Neural cell (in vitro differentiated cells): Measurements from ENCODE around the gene FNDC3A. TPM values are rescaled to one million over a fixed set of nuclear protein-coding genes. Genes with fewer than 3 reads are reported as not detected.

Experiments
- H2AFZ ChIP-seq: fragments of 200-600, 300-800 bp; sonication (generic), shearing (Covaris generic); 2 replicates; pipeline ENCODE4 v1.6.0; 2014; ENCODE audit warnings: low read depth, mild to moderate bottlenecking, antibody characterized with exemption, low read length, moderate library complexity
- H3F3A ChIP-seq: fragments of 200-600 bp; shearing (Covaris generic); 2 replicates; pipeline ENCODE4 v1.6.1; 2016; ENCODE audit warnings: mild to moderate bottlenecking, moderate library complexity, mixed read lengths, antibody characterized with exemption, low read length; ENCODE audit not compliant: insufficient read depth, poor library complexity, severe bottlenecking
- H3K27ac ChIP-seq: fragments of 200-600, 300-800 bp; sonication (generic), shearing (Covaris generic); 2 replicates; pipeline ENCODE4 v1.5.1; 2014; ENCODE audit warnings: mild to moderate bottlenecking, low read length, moderate library complexity
- H3K27me3 ChIP-seq: fragments of 300-800, 200-600 bp; sonication (generic), shearing (Covaris generic); 2 replicates; pipeline ENCODE4 v1.6.0; 2014; ENCODE audit warnings: mild to moderate bottlenecking, low read depth, low read length, moderate library complexity; ENCODE audit not compliant: insufficient read depth
- H3K36me3 ChIP-seq: fragments of 300-800, 200-600 bp; sonication (generic), shearing (Covaris generic); 2 replicates; pipeline ENCODE4 v1.5.1; 2014; ENCODE audit warnings: mild to moderate bottlenecking, antibody characterized with exemption, low read length, moderate library complexity; ENCODE audit not compliant: insufficient read depth
- H3K4me2 ChIP-seq: fragments of 300-800, 200-600 bp; sonication (generic), shearing (Covaris generic); 2 replicates; pipeline ENCODE4 v1.6.0; 2014; ENCODE audit warnings: mild to moderate bottlenecking, low read length
- H3K4me3 ChIP-seq: fragments of 300-800, 200-600 bp; sonication (generic), shearing (Covaris generic); 2 replicates; pipeline ENCODE4 v1.5.1; 2014; ENCODE audit warnings: mild to moderate bottlenecking, low read length, moderate library complexity
- H3K79me2 ChIP-seq: fragments of 200-600 bp; shearing (Covaris generic); replicated peaks from 2 replicates; pipeline ENCODE4 v1.6.0; 2014; ENCODE audit warnings: mild to moderate bottlenecking, low read length, moderate library complexity; ENCODE audit not compliant: insufficient read depth
- H3K9ac ChIP-seq: fragments of 300-800, 200-600 bp; sonication (generic), shearing (Covaris generic); 2 replicates; pipeline ENCODE4 v1.6.1; 2016; ENCODE audit warnings: mild to moderate bottlenecking, low read length, mixed read lengths
- H3K9me2 ChIP-seq: fragments of 200-600 bp; shearing (Covaris generic); 2 replicates; pipeline ENCODE4 v1.6.1; 2016; ENCODE audit warnings: mild to moderate bottlenecking, low read length, mixed read lengths; ENCODE audit not compliant: insufficient read depth
- H3K9me3 ChIP-seq: fragments of 200-600, 300-800 bp; sonication (generic), shearing (Covaris generic); 2 replicates; pipeline ENCODE4 v1.6.1; 2016; ENCODE audit warnings: mild to moderate bottlenecking, mixed run types, low read length, moderate library complexity, mixed read lengths
- H4K20me1 ChIP-seq: fragments of 200-600 bp; shearing (Covaris generic); 2 replicates; pipeline ENCODE4 v1.6.1; 2016; ENCODE audit warnings: mild to moderate bottlenecking, mixed run types; ENCODE audit not compliant: insufficient read depth
- EP300 ChIP-seq: fragments of 450-650 bp; conservative IDR thresholded peaks from 2 replicates; pipeline ENCODE4 v1.6.1; 2014; ENCODE audit warnings: antibody characterized with exemption, mild to moderate bottlenecking, moderate library complexity; ENCODE audit not compliant: poor library complexity, severe bottlenecking
- EZH2 ChIP-seq: fragments of 200-600, 300-800 bp; shearing (Covaris generic), sonication (generic); IDR thresholded peaks from 2 replicates; pipeline ENCODE4 v1.6.1; 2014; ENCODE audit warnings: antibody characterized with exemption, low read length, borderline replicate concordance, mild to moderate bottlenecking; ENCODE audit not compliant: insufficient read depth, poor library complexity, severe bottlenecking
- MXI1 ChIP-seq: fragments of 450-650 bp; conservative IDR thresholded peaks from 2 replicates; pipeline ENCODE4 v1.6.1; 2014; ENCODE audit warnings: antibody characterized with exemption, mild to moderate bottlenecking; ENCODE audit not compliant: poor library complexity, severe bottlenecking
- POLR2AphosphoS5 ChIP-seq: IDR thresholded peaks from 2 replicates; pipeline ENCODE4 v1.6.1; 2012
- RAD21 ChIP-seq: fragments of 450-650 bp; conservative IDR thresholded peaks from 2 replicates; pipeline ENCODE4 v1.6.1; 2014; ENCODE audit warnings: antibody characterized with exemption, mild to moderate bottlenecking, moderate library complexity
- SMC3 ChIP-seq: fragments of 450-650 bp; conservative IDR thresholded peaks from 2 replicates; pipeline ENCODE4 v1.6.1; 2014; ENCODE audit warnings: antibody characterized with exemption, mild to moderate bottlenecking, moderate library complexity; ENCODE audit not compliant: poor library complexity
- TAF1 ChIP-seq: IDR thresholded peaks from 2 replicates; pipeline ENCODE4 v1.6.1; 2012; ENCODE audit warnings: low read depth
- polyA plus RNA-seq: library from polyadenylated mRNA; depleted of rRNA; stranded (reverse); fragments of >200 nt; gene quantifications from 2 replicates; pipeline ENCODE4 v1.2.3, GENCODE V29; 2014
- TF ChIP-seq, protein P1 (sequence below): IDR thresholded peaks from 2 replicates; pipeline ENCODE4 v1.6.1; 2012; ENCODE audit warnings: borderline replicate concordance
- TF ChIP-seq, protein P2 (sequence below): fragments of 450-650 bp; IDR thresholded peaks from 2 replicates; pipeline ENCODE4 v1.5.1; 2014; ENCODE audit warnings: antibody characterized with exemption, mild to moderate bottlenecking, moderate library complexity; ENCODE audit not compliant: poor library complexity, severe bottlenecking

The FNDC3A gene
- polyA plus RNA-seq, 1 donor from 2014 or later: 83.8 TPM

GRCh38 chr13:49042476-49042875 lies 66.8 kb downstream of the FNDC3A start:
- no peaks in the 10 kb centered on the region for H4K20me1 ChIP-seq
- H3K79me2 ChIP-seq: no peaks in the 10 kb centered on the region
- H3K27ac ChIP-seq: no peak overlapping the region
- no peaks in the 10 kb centered on the region for H3K27me3 ChIP-seq
- no peaks in the 10 kb centered on the region for H3K9me3 ChIP-seq
- no peak overlapping the region for H2AFZ ChIP-seq
- TF ChIP-seq TAF1: no peak
- TF ChIP-seq EP300: no peak
- TF ChIP-seq SMC3: no peak
- no peak for TF ChIP-seq POLR2AphosphoS5
- TF ChIP-seq RAD21: no peak
- TF ChIP-seq, protein P1, sequence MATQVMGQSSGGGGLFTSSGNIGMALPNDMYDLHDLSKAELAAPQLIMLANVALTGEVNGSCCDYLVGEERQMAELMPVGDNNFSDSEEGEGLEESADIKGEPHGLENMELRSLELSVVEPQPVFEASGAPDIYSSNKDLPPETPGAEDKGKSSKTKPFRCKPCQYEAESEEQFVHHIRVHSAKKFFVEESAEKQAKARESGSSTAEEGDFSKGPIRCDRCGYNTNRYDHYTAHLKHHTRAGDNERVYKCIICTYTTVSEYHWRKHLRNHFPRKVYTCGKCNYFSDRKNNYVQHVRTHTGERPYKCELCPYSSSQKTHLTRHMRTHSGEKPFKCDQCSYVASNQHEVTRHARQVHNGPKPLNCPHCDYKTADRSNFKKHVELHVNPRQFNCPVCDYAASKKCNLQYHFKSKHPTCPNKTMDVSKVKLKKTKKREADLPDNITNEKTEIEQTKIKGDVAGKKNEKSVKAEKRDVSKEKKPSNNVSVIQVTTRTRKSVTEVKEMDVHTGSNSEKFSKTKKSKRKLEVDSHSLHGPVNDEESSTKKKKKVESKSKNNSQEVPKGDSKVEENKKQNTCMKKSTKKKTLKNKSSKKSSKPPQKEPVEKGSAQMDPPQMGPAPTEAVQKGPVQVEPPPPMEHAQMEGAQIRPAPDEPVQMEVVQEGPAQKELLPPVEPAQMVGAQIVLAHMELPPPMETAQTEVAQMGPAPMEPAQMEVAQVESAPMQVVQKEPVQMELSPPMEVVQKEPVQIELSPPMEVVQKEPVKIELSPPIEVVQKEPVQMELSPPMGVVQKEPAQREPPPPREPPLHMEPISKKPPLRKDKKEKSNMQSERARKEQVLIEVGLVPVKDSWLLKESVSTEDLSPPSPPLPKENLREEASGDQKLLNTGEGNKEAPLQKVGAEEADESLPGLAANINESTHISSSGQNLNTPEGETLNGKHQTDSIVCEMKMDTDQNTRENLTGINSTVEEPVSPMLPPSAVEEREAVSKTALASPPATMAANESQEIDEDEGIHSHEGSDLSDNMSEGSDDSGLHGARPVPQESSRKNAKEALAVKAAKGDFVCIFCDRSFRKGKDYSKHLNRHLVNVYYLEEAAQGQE: no peak
- no peak for TF ChIP-seq MXI1
- TF ChIP-seq EZH2: no peak
- TF ChIP-seq, protein P2, sequence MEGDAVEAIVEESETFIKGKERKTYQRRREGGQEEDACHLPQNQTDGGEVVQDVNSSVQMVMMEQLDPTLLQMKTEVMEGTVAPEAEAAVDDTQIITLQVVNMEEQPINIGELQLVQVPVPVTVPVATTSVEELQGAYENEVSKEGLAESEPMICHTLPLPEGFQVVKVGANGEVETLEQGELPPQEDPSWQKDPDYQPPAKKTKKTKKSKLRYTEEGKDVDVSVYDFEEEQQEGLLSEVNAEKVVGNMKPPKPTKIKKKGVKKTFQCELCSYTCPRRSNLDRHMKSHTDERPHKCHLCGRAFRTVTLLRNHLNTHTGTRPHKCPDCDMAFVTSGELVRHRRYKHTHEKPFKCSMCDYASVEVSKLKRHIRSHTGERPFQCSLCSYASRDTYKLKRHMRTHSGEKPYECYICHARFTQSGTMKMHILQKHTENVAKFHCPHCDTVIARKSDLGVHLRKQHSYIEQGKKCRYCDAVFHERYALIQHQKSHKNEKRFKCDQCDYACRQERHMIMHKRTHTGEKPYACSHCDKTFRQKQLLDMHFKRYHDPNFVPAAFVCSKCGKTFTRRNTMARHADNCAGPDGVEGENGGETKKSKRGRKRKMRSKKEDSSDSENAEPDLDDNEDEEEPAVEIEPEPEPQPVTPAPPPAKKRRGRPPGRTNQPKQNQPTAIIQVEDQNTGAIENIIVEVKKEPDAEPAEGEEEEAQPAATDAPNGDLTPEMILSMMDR: no peak
- H3K9me2 ChIP-seq: no peaks in the 10 kb centered on the region
- no peak overlapping the region for H3K4me2 ChIP-seq
- no peak overlapping the region for H3K9ac ChIP-seq
- H3K36me3 ChIP-seq: no peaks in the 10 kb centered on the region
- H3K4me3 ChIP-seq: no peak overlapping the region
- no peaks in the 10 kb centered on the region for H3F3A ChIP-seq

DNA sequence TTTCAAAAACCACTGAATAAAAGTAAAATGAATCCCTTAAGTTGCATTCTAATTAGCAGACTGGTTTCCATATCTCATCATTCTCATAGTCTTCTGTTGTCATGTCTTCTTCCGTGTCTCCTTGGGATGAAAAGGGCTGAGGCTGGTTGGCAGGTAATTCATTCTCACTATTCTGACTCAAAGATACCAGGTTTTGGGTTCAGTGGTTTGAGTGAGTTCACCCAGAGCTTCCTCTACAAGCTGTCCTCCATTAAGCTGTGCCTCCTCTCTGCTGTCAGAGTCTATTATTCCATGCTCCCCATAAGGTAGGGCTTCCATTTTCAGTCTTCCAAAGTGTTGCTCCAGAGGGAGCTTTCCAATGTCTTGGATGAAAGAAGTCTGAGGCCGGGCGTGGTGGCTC lies 68.3 kb downstream of the FNDC3A start:
- no peaks in the 10 kb centered on the region for H3K79me2 ChIP-seq
- H4K20me1 ChIP-seq: no peaks in the 10 kb centered on the region

DNA sequence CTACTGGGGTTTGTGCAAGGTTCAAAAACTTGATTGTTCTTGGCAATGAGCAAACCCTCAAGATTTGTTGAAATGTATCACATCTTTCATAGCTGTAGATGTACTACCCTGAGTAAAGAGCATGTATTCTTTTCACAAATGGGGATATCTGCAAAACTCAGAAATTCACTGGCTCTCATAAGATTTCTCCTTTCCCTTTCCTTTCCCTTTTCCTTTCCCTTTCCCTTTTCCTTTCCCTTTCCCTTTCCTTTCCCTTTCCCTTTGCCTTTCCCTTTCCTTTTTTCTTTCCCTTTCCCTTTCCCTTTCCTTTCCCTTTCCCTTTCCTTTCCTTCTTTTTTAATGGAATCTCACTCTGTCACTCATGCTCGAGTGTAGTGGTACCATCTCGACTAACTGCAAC lies 69.1 kb downstream of the FNDC3A start:
- Histone ChIP-seq H3F3A (no peaks in the 10 kb centered on the region), H3K9me3 (no peaks in the 10 kb centered on the region), H3K4me3 (no peak overlapping the region), H3K9me2 (no peaks in the 10 kb centered on the region), H3K9ac (no peak overlapping the region), H3K36me3 (no peaks in the 10 kb centered on the region), H3K79me2 (no peaks in the 10 kb centered on the region), H3K4me2 (no peak overlapping the region), H3K27me3 (no peaks in the 10 kb centered on the region), H2AFZ (no peak overlapping the region), H3K27ac (no peak overlapping the region), H4K20me1 (no peaks in the 10 kb centered on the region)
- TF ChIP-seq, protein P2: no peak
- TF ChIP-seq POLR2AphosphoS5: no peak
- TF ChIP-seq, protein P1: no peak
- TF ChIP-seq EP300: no peak
- no peak for TF ChIP-seq EZH2
- no peak for TF ChIP-seq SMC3
- TF ChIP-seq TAF1: no peak

More for the DNA sequence above, 68.3 kb downstream of the FNDC3A start:
- no peak overlapping the region for H3K4me3 ChIP-seq
- no peak overlapping the region for H3K9ac ChIP-seq
- no peaks in the 10 kb centered on the region for H3K9me3 ChIP-seq
- H2AFZ ChIP-seq: no peak overlapping the region
- no peak overlapping the region for H3K4me2 ChIP-seq
- H3K27me3 ChIP-seq: no peaks in the 10 kb centered on the region
- H3K36me3 ChIP-seq: no peaks in the 10 kb centered on the region
- no peak overlapping the region for H3K27ac ChIP-seq
- no peaks in the 10 kb centered on the region for H3F3A ChIP-seq
- TF ChIP-seq MXI1: no peak
- no peak for TF ChIP-seq EP300
- TF ChIP-seq TAF1: no peak
- no peak for TF ChIP-seq EZH2
- H3K9me2 ChIP-seq: no peaks in the 10 kb centered on the region
